HepG2 (cell line): ENCODE results near the gene P4HTM. TPM values are rescaled to one million over a fixed set of nuclear protein-coding genes. Genes with fewer than 3 reads are reported as not detected.
A peak's percentile ranks its signal among the peaks of the same experiment; 100 is the strongest.

Experiments used
- CBX1 ChIP-seq: IDR thresholded peaks from one replicate; pipeline ENCODE4 v1.6.1; 2016; ENCODE audit warnings: antibody characterized with exemption, low read depth
- GATAD2A ChIP-seq: IDR thresholded peaks from 2 replicates; pipeline ENCODE4 v1.6.1; 2016
- HES4 ChIP-seq: sonication (generic); formaldehyde crosslinking; IDR thresholded peaks from 2 replicates; pipeline ENCODE4 v1.9.0; 2021; ENCODE audit warnings: mild to moderate bottlenecking, missing genetic modification reagents, borderline replicate concordance
- KDM5B ChIP-seq: sonication (generic); formaldehyde crosslinking; IDR thresholded peaks from 2 replicates; pipeline ENCODE4 v1.4.0; 2020; ENCODE audit warnings: missing genetic modification reagents, mild to moderate bottlenecking, borderline replicate concordance
- LCORL ChIP-seq, 2 experiments: fragments of 450-650 bp in 1 of 2; sonication (generic) in 1 of 2; formaldehyde crosslinking in 1 of 2; IDR thresholded peaks; 2 replicates each; pipeline versions ENCODE4 v1.5.0 to v1.6.1; 2017 to 2020; ENCODE audit warnings: antibody characterized with exemption in 1 of 2, missing genetic modification reagents in 1 of 2
- ZBTB7A ChIP-seq: sonication (generic); formaldehyde crosslinking; IDR thresholded peaks from 2 replicates; pipeline ENCODE4 v1.8.0; 2022; ENCODE audit warnings: mild to moderate bottlenecking, missing genetic modification reagents
- ZC3H13 ChIP-seq: sonication (generic); formaldehyde crosslinking; IDR thresholded peaks from 2 replicates; pipeline ENCODE4 v1.8.1; 2023; ENCODE audit warnings: mild to moderate bottlenecking, missing genetic modification reagents, moderate library complexity
- ZEB1 ChIP-seq: IDR thresholded peaks from 2 replicates; pipeline ENCODE4 v1.6.1; 2012; ENCODE audit warnings: mild to moderate bottlenecking, low read depth, inconsistent platforms; ENCODE audit not compliant: insufficient replicate concordance
- ZNF326 ChIP-seq: sonication (generic); formaldehyde crosslinking; IDR thresholded peaks from 2 replicates; pipeline ENCODE4 v1.4.0; 2020; ENCODE audit warnings: missing genetic modification reagents, borderline replicate concordance
- ZNF563 ChIP-seq: sonication (generic); formaldehyde crosslinking; IDR thresholded peaks from 2 replicates; pipeline ENCODE4 v1.8.0; 2022; ENCODE audit warnings: mild to moderate bottlenecking, moderate library complexity, missing genetic modification reagents
- ZNF777 ChIP-seq: sonication (generic); formaldehyde crosslinking; IDR thresholded peaks from 2 replicates; pipeline ENCODE4 v1.4.0; 2020; ENCODE audit warnings: missing genetic modification reagents
- ZSCAN9 ChIP-seq: IDR thresholded peaks from 2 replicates; pipeline ENCODE4 v1.6.1; 2016; ENCODE audit warnings: borderline replicate concordance
- polyA plus RNA-seq, 8 experiments: library from polyadenylated mRNA; depleted of rRNA in 3 of 8; stranded (reverse) in 7 of 8; unstranded in 1 of 8; fragments of >200 nt; fragmentation: Illumina TruSeq in 4 of 8; extraction: Trizol in 4 of 8; gene quantifications; 2 replicates each; pipeline versions ENCODE4 v1.2.1 to v1.2.3, GENCODE V29; 2011 to 2016; ENCODE audit warnings: low read depth in 4 of 8, missing spikeins in 1 of 8, mixed read lengths in 1 of 8; ENCODE audit not compliant: insufficient read depth in 1 of 8
- total RNA-seq, 5 experiments: library from RNA; depleted of rRNA; stranded (reverse); fragments of >200 nt; fragmentation: Illumina TruSeq; extraction: Trizol; gene quantifications; 2 replicates each; pipeline ENCODE4 v1.2.3, GENCODE V29; 2016; ENCODE audit warnings: low read depth in 1 of 5
- TF ChIP-seq, protein P1 (sequence below): sonication (generic); formaldehyde crosslinking; IDR thresholded peaks from 2 replicates; pipeline ENCODE4 v1.9.0; 2022; ENCODE audit warnings: low read depth, missing genetic modification reagents
- TF ChIP-seq, protein P2 (sequence below): sonication (generic); formaldehyde crosslinking; IDR thresholded peaks from 2 replicates; pipeline ENCODE4 v1.5.0; 2020; ENCODE audit warnings: missing genetic modification reagents
- TF ChIP-seq, protein P3 (sequence below): IDR thresholded peaks from 2 replicates; pipeline ENCODE4 v1.6.1; 2016; ENCODE audit warnings: missing compliant biosample characterization, missing genetic modification reagents, borderline replicate concordance
- TF ChIP-seq, protein P4 (sequence below): IDR thresholded peaks from 2 replicates; pipeline ENCODE4 v1.6.1; 2012; ENCODE audit warnings: low read depth, low read length, improper control_type of control experiment
- TF ChIP-seq, protein P5 (sequence below), 2 experiments: sonication (generic) in 1 of 2; formaldehyde crosslinking in 1 of 2; IDR thresholded peaks; 2 replicates each; pipeline versions ENCODE4 v1.5.1 to v1.6.1; 2011 to 2020; ENCODE audit warnings: borderline replicate concordance in 1 of 2, low read depth in 1 of 2, low read length in 1 of 2, mild to moderate bottlenecking in 1 of 2, missing genetic modification reagents in 1 of 2, moderate library complexity in 1 of 2

Gene P4HTM
- total and polyA plus RNA-seq, 2 of the 13 experiments (the other 11 are each of a cell fraction or from before 2014, with no cell fraction given): 0.01 TPM; not detected in 1

DNA sequence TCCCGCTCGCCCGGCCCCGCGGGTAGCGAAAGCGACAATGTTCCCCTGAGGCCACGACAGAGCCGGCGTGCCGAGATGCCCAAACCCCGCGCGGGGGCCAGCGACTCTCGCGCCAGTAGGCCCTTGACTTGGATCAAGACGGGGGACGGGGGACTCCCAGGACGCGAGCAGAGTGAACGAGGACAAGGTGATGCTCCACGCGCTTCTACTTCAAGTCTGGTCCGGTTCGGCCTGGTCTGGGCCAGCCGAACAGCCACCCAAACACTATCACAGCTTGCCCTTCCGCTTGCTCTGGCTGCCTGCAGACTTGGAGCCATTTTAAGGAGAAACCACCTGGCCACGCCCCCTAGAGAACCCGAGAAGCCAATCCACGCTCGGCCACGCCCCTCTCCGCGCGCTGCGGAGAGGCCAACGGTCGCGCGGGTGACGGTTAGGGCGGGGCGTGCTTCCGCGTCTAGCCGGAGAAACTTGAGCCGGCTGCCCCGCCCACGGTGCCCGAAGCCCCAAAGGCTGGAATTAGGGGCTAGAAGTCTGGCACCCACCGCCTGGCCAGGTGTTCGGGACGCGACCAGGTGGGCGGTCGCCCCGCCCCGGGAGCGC lies 31.3 kb downstream of the P4HTM start (continued):
- TF ChIP-seq, protein P1, sequence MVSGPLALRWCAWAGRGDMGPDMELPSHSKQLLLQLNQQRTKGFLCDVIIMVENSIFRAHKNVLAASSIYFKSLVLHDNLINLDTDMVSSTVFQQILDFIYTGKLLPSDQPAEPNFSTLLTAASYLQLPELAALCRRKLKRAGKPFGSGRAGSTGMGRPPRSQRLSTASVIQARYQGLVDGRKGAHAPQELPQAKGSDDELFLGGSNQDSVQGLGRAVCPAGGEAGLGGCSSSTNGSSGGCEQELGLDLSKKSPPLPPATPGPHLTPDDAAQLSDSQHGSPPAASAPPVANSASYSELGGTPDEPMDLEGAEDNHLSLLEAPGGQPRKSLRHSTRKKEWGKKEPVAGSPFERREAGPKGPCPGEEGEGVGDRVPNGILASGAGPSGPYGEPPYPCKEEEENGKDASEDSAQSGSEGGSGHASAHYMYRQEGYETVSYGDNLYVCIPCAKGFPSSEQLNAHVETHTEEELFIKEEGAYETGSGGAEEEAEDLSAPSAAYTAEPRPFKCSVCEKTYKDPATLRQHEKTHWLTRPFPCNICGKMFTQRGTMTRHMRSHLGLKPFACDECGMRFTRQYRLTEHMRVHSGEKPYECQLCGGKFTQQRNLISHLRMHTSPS (CRISPR knock-in tag): no peak
- TF ChIP-seq, protein P2, sequence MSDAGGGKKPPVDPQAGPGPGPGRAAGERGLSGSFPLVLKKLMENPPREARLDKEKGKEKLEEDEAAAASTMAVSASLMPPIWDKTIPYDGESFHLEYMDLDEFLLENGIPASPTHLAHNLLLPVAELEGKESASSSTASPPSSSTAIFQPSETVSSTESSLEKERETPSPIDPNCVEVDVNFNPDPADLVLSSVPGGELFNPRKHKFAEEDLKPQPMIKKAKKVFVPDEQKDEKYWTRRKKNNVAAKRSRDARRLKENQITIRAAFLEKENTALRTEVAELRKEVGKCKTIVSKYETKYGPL (CRISPR knock-in tag): no peak; the same call in 1 of the 2 replicates
- TF ChIP-seq, protein P3, sequence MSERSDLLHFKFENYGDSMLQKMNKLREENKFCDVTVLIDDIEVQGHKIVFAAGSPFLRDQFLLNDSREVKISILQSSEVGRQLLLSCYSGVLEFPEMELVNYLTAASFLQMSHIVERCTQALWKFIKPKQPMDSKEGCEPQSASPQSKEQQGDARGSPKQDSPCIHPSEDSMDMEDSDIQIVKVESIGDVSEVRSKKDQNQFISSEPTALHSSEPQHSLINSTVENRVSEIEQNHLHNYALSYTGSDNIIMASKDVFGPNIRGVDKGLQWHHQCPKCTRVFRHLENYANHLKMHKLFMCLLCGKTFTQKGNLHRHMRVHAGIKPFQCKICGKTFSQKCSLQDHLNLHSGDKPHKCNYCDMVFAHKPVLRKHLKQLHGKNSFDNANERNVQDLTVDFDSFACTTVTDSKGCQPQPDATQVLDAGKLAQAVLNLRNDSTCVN (CRISPR knock-in tag): no peak; the same call in 1 of the 2 replicates
- TF ChIP-seq ZNF563 (CRISPR knock-in tag) (no peak; the same call in 1 of the 2 replicates), ZSCAN9 (CRISPR knock-in tag) (no peak; the same call in 1 of the 2 replicates), LCORL (IDR thresholded peaks at IDR 0.05) (no peak), LCORL (CRISPR knock-in tag; IDR thresholded peaks at IDR 0.05) (peak; percentile 63; the same call in 1 of the 2 replicates), ZNF326 (CRISPR knock-in tag) (no peak), HES4 (CRISPR knock-in tag) (peak; percentile 13; the same call in 1 of the 2 replicates), CBX1 (peak; percentile 87), ZBTB7A (CRISPR knock-in tag) (no peak), ZC3H13 (CRISPR knock-in tag) (no peak; the same call in none of the 2 replicates), GATAD2A (CRISPR knock-in tag) (peak; percentile 50; the same call in 1 of the 2 replicates), ZEB1 (no peak), ZNF777 (CRISPR knock-in tag) (no peak), KDM5B (no peak; the same call in 1 of the 2 replicates)
- TF ChIP-seq, protein P4, sequence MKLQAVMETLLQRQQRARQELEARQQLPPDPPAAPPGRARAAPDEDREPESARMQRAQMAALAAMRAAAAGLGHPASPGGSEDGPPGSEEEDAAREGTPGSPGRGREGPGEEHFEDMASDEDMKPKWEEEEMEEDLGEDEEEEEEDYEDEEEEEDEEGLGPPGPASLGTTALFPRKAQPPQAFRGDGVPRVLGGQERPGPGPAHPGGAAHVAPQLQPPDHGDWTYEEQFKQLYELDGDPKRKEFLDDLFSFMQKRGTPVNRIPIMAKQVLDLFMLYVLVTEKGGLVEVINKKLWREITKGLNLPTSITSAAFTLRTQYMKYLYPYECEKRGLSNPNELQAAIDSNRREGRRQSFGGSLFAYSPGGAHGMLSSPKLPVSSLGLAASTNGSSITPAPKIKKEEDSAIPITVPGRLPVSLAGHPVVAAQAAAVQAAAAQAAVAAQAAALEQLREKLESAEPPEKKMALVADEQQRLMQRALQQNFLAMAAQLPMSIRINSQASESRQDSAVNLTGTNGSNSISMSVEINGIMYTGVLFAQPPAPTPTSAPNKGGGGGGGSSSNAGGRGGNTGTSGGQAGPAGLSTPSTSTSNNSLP: no peak
- TF ChIP-seq, protein P5, sequence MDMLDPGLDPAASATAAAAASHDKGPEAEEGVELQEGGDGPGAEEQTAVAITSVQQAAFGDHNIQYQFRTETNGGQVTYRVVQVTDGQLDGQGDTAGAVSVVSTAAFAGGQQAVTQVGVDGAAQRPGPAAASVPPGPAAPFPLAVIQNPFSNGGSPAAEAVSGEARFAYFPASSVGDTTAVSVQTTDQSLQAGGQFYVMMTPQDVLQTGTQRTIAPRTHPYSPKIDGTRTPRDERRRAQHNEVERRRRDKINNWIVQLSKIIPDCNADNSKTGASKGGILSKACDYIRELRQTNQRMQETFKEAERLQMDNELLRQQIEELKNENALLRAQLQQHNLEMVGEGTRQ (IDR thresholded peaks at IDR 0.05; ENCODE audit: low read depth, low read length): no peak
- TF ChIP-seq, protein P5 (CRISPR knock-in tag; IDR thresholded peaks at IDR 0.05; ENCODE audit: borderline replicate concordance): no peak
